GM18526 (cell line): ENCODE data around the gene SPATA31A3.
"Not testable (repeated sequence)": the region's sequence is repeated elsewhere in the genome, so short reads cannot be mapped to it uniquely, and the experiment has no call there.

Source experiments
- POLR2A ChIP-seq: IDR thresholded peaks from 3 replicates; pipeline ENCODE4 v1.6.1; 2011; ENCODE audit not compliant: insufficient read length; ENCODE audit errors: extremely low read depth

Gene SPATA31A3

GRCh38 chr9:66992450-66992849 lies at the start of gene SPATA31A3:
Gene SPATA31A3, minus strand, starts transcription at chr9:66992550. Its CDS starts 29 bp downstream, at chr9:66992521.
- TF ChIP-seq POLR2A: not testable (repeated sequence)
